Liver (tissue), 9 donors: ENCODE data around the gene LAMC1. TPM values are rescaled to one million over a fixed set of nuclear protein-coding genes. Genes with fewer than 3 reads are reported as not detected.

Experiments
- DNase-seq: peaks from one replicate; pipeline ENCODE4 v3.0.0-alpha.2; 2017; ENCODE audit warnings: low spot score
- H3K27ac ChIP-seq, 2 donors: one replicate each; pipeline ENCODE4 v1.7.0; 2013; ENCODE audit warnings: inconsistent platforms in 2 of 2, low read length in 2 of 2, control low read depth in 1 of 2, low read depth in 1 of 2, mild to moderate bottlenecking in 1 of 2
- H3K27me3 ChIP-seq, 4 donors: one replicate each; pipeline versions ENCODE4 v1.6.1 to v1.7.0; 2013; ENCODE audit warnings: low read length in 3 of 4, inconsistent platforms in 1 of 4, mild to moderate bottlenecking in 1 of 4, moderate library complexity in 1 of 4; ENCODE audit not compliant: control insufficient read depth in 4 of 4, insufficient read depth in 4 of 4
- H3K36me3 ChIP-seq, 4 donors: one replicate each; pipeline versions ENCODE4 v1.6.1 to v1.7.0; 2013; ENCODE audit warnings: low read length in 3 of 4, mild to moderate bottlenecking in 3 of 4, low read depth in 1 of 4, moderate library complexity in 1 of 4; ENCODE audit not compliant: control insufficient read depth in 4 of 4, insufficient read depth in 3 of 4
- H3K4me1 ChIP-seq, 4 donors: one replicate each; pipeline versions ENCODE4 v1.6.1 to v1.7.0; 2013; ENCODE audit warnings: low read length in 3 of 4, mild to moderate bottlenecking in 3 of 4, moderate library complexity in 1 of 4; ENCODE audit not compliant: control insufficient read depth in 4 of 4, insufficient read depth in 4 of 4
- H3K4me3 ChIP-seq, 3 donors: one replicate each; pipeline versions ENCODE4 v1.6.1 to v1.7.0; 2013; ENCODE audit warnings: low read length in 3 of 3, control low read depth in 1 of 3, low read depth in 1 of 3, mild to moderate bottlenecking in 1 of 3
- H3K9ac ChIP-seq, 2 donors: one replicate each; pipeline ENCODE4 v1.7.0; 2013; ENCODE audit warnings: low read length in 2 of 2, mild to moderate bottlenecking in 2 of 2, moderate library complexity in 2 of 2, control low read depth in 1 of 2, low read depth in 1 of 2
- H3K9me3 ChIP-seq, 4 donors: one replicate each; pipeline versions ENCODE4 v1.6.1 to v1.7.0; 2013; ENCODE audit warnings: low read length in 3 of 4; ENCODE audit not compliant: control insufficient read depth in 4 of 4
- ATF3 ChIP-seq: IDR thresholded peaks from 2 replicates; pipeline ENCODE4 v1.6.1; 2016; ENCODE audit warnings: antibody characterized with exemption
- CTCF ChIP-seq: fragments of 150-350 bp; IDR thresholded peaks from 2 replicates; pipeline ENCODE4 v1.5.1; 2017; ENCODE audit warnings: improper control_type of control experiment, low read depth, low read length; ENCODE audit not compliant: missing input control
- EGR1 ChIP-seq, 2 donors: IDR thresholded peaks; 2 replicates each; pipeline ENCODE4 v1.6.1; 2016 to 2018; ENCODE audit warnings: antibody characterized with exemption in 2 of 2, low read depth in 2 of 2
- FOXA1 ChIP-seq: IDR thresholded peaks from 2 replicates; pipeline ENCODE4 v1.6.1; 2016; ENCODE audit warnings: antibody characterized with exemption
- FOXA2 ChIP-seq: IDR thresholded peaks from 2 replicates; pipeline ENCODE4 v1.6.1; 2016; ENCODE audit warnings: antibody characterized with exemption
- GABPA ChIP-seq, 2 donors: IDR thresholded peaks in 1 of 2; conservative IDR thresholded peaks in 1 of 2; 2 replicates each; pipeline ENCODE4 v1.6.1; 2016; ENCODE audit warnings: antibody characterized with exemption in 2 of 2, mild to moderate bottlenecking in 1 of 2, moderate library complexity in 1 of 2
- HNF4A ChIP-seq, 2 donors: conservative IDR thresholded peaks; 2 replicates each; pipeline ENCODE4 v1.6.1; 2016; ENCODE audit warnings: antibody characterized with exemption in 2 of 2, mild to moderate bottlenecking in 2 of 2
- HNF4G ChIP-seq: IDR thresholded peaks from 2 replicates; pipeline ENCODE4 v1.6.1; 2016; ENCODE audit warnings: antibody characterized with exemption
- JUND ChIP-seq, 2 donors: IDR thresholded peaks; 2 replicates each; pipeline ENCODE4 v1.6.1; 2016; ENCODE audit warnings: antibody characterized with exemption in 2 of 2
- MAX ChIP-seq: IDR thresholded peaks from 2 replicates; pipeline ENCODE4 v1.6.1; 2016; ENCODE audit warnings: antibody characterized with exemption
- NR2F2 ChIP-seq: IDR thresholded peaks from 2 replicates; pipeline ENCODE4 v1.6.1; 2016; ENCODE audit warnings: antibody characterized with exemption
- RAD21 ChIP-seq, 2 donors: IDR thresholded peaks; 2 replicates each; pipeline ENCODE4 v1.6.1; 2016; ENCODE audit warnings: antibody characterized with exemption in 2 of 2, mild to moderate bottlenecking in 2 of 2
- REST ChIP-seq: IDR thresholded peaks from 2 replicates; pipeline ENCODE4 v1.6.1; 2016; ENCODE audit warnings: antibody characterized with exemption, mild to moderate bottlenecking
- RXRA ChIP-seq, 2 donors: IDR thresholded peaks; 2 replicates each; pipeline ENCODE4 v1.6.1; 2017 to 2018; ENCODE audit warnings: antibody characterized with exemption in 2 of 2, mild to moderate bottlenecking in 1 of 2
- SP1 ChIP-seq: IDR thresholded peaks from 2 replicates; pipeline ENCODE4 v1.6.1; 2018; ENCODE audit warnings: antibody characterized with exemption, mild to moderate bottlenecking
- TAF1 ChIP-seq: conservative IDR thresholded peaks from 2 replicates; pipeline ENCODE4 v1.6.1; 2016; ENCODE audit warnings: antibody characterized with exemption, mild to moderate bottlenecking
- YY1 ChIP-seq: IDR thresholded peaks from 2 replicates; pipeline ENCODE4 v1.6.1; 2016; ENCODE audit warnings: antibody characterized with exemption, mild to moderate bottlenecking
- ZBTB33 ChIP-seq: IDR thresholded peaks from 2 replicates; pipeline ENCODE4 v1.6.1; 2016; ENCODE audit warnings: antibody characterized with exemption
- WGBS: extraction: QIAGEN DNeasy Blood & Tissue Kit; methylation state at CpG from one replicate; pipeline ENCODE4 v1.1.7; 2013; 5-methylcytosine and 5-hydroxymethylcytosine counted together
- polyA plus RNA-seq, 2 donors: library from polyadenylated mRNA; stranded (reverse) in 1 of 2; unstranded in 1 of 2; fragments of 200-250 nt in 1 of 2; fragments of >200 nt in 1 of 2; fragmentation: Nextera tagmentation in 1 of 2; extraction: Ambion mirVana in 1 of 2; gene quantifications; one replicate each; pipeline versions ENCODE4 v1.2.1 to v1.2.3, GENCODE V29; 2013 to 2015
- total RNA-seq, 2 donors: library from RNA; depleted of rRNA; stranded (reverse); fragments of >200 nt; gene quantifications; one replicate each; pipeline ENCODE4 v1.2.3, GENCODE V29; 2014
- donor health status: healthy.
- donor health status: healthy.
- donor health status: healthy.
- donor health status: healthy.
- donor health status: healthy.

The LAMC1 gene
- total and polyA plus RNA-seq, 4 donors, result 5.3 to 35.1 (median 19.7) TPM

- no peak overlapping the region for H3K4me3 ChIP-seq
- TF ChIP-seq REST (no peak), CTCF (no peak), MAX (no peak), YY1 (no peak), HNF4A (conservative IDR thresholded peaks at IDR 0.05) (no peak), JUND (IDR thresholded peaks at IDR 0.05) (no peak), GABPA (IDR thresholded peaks at IDR 0.05 in 1 of 2, conservative IDR thresholded peaks at IDR 0.05 in 1 of 2) (no peak), SP1 (no peak)
- H3K27me3 ChIP-seq, result no peaks in the 10 kb centered on the region
- H3K4me1 ChIP-seq, result peaks cover 0 to 15% (median 9%) of the 10 kb centered on the region in 4 donors
- H3K27ac ChIP-seq, result no peak overlapping the region
- DNase-seq, result no peak
- H3K36me3 ChIP-seq, result no peaks in the 10 kb centered on the region
- no peak overlapping the region for H3K9ac ChIP-seq
- no peaks in the 10 kb centered on the region for H3K9me3 ChIP-seq
Measured at GRCh38 chr1:183027791-183028190, 4.6 kb downstream of the LAMC1 start.

- H3K4me3 ChIP-seq, result no peak overlapping the region
- TF ChIP-seq RXRA (IDR thresholded peaks at IDR 0.05) (no peak), HNF4A (conservative IDR thresholded peaks at IDR 0.05) (no peak), HNF4G (no peak), ATF3 (no peak), ZBTB33 (no peak), FOXA1 (no peak), EGR1 (IDR thresholded peaks at IDR 0.05; ENCODE audit: low read depth in 2 of 2) (no peak), RAD21 (IDR thresholded peaks at IDR 0.05) (no peak), YY1 (no peak), CTCF (no peak), MAX (no peak), FOXA2 (no peak), TAF1 (no peak), SP1 (no peak), JUND (IDR thresholded peaks at IDR 0.05) (no peak), NR2F2 (no peak), REST (no peak), GABPA (IDR thresholded peaks at IDR 0.05 in 1 of 2, conservative IDR thresholded peaks at IDR 0.05 in 1 of 2) (no peak)
- H3K27me3 ChIP-seq, result no peaks in the 10 kb centered on the region
- peaks cover 0 to 9% (median 4%) of the 10 kb centered on the region in 4 donors for H3K4me1 ChIP-seq
- no peak for DNase-seq
- H3K9me3 ChIP-seq, result no peaks in the 10 kb centered on the region
- no peak overlapping the region for H3K27ac ChIP-seq
- H3K36me3 ChIP-seq, result no peaks in the 10 kb centered on the region
- H3K9ac ChIP-seq, result no peak overlapping the region
- WGBS, result 80% methylated on average over 3 of the region's 3 CpGs
Measured at GRCh38 chr1:183029591-183030000, 6.4 kb downstream of the LAMC1 start.
